AG04449 (cell line): ENCODE results near the gene THSD4.

Experiments
- CTCF ChIA-PET: fragments of 350-600 bp; formaldehyde crosslinking; extraction: SDS; loops from one replicate; lab custom pipeline; 2021; ENCODE audit warnings: antibody characterized with exemption; lab: Yijun Ruan, JAX
- POLR2A ChIA-PET: fragments of 400-600, 350-600 bp; formaldehyde crosslinking; extraction: SDS; loops from one replicate; lab custom pipeline; 2020; ENCODE audit warnings: antibody characterized with exemption, inconsistent platforms; lab: Yijun Ruan, JAX
- DNase-seq: peaks from one replicate; pipeline ENCODE4 v3.0.0-alpha.2; 2010; ENCODE audit warnings: low read depth, low spot score
- H3K4me3 ChIP-seq: 2 replicates; pipeline ENCODE4 v1.5.1; 2011; ENCODE audit warnings: low read depth, mild to moderate bottlenecking, control low read depth, low read length
- TF ChIP-seq, protein P1 (sequence below): IDR thresholded peaks from one replicate; pipeline ENCODE4 v1.5.1; 2011; ENCODE audit warnings: mild to moderate bottlenecking, moderate library complexity, low read length, control low read depth, inconsistent platforms; ENCODE audit not compliant: insufficient read depth; ENCODE audit errors: missing control alignments

The THSD4 gene

DNA sequence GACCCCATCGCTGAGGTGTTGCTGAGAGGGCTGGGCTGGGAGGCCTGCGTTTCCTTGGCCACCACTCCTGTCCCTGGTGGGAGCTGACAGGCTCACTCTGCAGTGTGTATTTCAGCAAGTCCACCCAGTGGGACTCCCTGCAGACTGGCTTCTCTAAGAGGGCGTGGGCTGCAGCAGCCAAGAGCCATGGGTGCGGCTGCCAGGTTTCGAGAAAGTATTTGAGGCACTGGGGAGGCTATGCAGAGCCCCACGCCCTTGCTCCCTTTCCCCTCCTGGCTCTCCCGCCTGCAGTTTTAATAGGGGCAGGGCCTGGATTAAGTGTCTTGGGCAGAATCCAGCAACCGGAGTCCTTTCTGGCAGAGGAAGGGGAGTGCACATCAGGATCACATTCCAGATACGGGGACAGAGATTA, 242.1 kb downstream of the THSD4 start:
- H3K4me3 ChIP-seq = no peak overlapping the region
- ChIA-PET POLR2A (no interaction called here), CTCF (interaction anchor here (2.0 kb wide), 1 partner anchor 242 kb away, joined by 4 read pairs; the partner anchor contains the start of gene THSD4)
- TF ChIP-seq, protein P1, sequence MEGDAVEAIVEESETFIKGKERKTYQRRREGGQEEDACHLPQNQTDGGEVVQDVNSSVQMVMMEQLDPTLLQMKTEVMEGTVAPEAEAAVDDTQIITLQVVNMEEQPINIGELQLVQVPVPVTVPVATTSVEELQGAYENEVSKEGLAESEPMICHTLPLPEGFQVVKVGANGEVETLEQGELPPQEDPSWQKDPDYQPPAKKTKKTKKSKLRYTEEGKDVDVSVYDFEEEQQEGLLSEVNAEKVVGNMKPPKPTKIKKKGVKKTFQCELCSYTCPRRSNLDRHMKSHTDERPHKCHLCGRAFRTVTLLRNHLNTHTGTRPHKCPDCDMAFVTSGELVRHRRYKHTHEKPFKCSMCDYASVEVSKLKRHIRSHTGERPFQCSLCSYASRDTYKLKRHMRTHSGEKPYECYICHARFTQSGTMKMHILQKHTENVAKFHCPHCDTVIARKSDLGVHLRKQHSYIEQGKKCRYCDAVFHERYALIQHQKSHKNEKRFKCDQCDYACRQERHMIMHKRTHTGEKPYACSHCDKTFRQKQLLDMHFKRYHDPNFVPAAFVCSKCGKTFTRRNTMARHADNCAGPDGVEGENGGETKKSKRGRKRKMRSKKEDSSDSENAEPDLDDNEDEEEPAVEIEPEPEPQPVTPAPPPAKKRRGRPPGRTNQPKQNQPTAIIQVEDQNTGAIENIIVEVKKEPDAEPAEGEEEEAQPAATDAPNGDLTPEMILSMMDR = no peak
- no peak for DNase-seq

DNA sequence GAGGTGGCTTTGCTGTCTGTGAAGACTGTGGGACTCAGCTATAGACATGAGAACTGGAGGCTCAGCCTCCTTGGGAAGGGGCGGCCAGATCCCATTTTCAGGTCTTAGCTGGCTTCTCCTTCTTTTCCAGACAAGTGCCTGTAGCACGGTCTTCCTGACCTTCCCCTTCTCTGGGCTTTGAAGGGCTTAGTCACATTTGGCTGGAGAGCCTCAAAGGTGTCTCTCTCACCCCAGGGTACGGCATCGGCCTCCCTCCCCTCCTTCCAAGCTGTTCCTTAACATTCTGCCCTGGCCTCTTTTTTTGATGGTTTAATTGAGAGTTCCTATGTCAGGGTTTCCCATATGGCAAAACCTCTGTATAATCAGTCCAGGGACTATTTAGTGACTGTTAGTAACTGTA, 242.7 kb downstream of the THSD4 start:
- no peak for DNase-seq
- POLR2A ChIA-PET = no interaction called here
- TF ChIP-seq, protein P1 = no peak
- CTCF ChIA-PET = interaction anchor here (2.0 kb wide), 1 partner anchor 242 kb away, joined by 4 read pairs; the partner anchor contains the start of gene THSD4
- H3K4me3 ChIP-seq = no peak overlapping the region

DNA sequence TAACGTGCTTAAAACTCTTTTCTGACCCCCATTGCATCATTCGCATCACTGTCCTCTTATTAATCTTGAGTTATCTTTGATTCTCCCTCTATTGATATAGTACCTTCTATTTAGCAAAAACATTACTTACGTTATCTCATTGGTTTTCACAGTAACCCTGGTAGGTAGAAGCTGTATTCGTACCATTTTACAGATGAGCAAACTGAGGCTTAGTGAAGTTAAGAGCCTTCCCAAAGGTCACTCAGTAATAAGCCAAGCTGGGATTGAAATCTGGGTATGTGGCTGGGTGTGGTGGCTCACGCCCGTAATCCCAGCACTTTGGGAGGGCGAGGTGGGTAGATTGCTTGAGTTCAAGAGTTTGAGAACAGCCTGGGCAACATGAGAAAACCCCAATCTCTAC, 244.0 kb downstream of the THSD4 start:
- ChIA-PET POLR2A (no interaction called here), CTCF (interaction anchor here (1.3 kb wide), 1 partner anchor 11 kb away, joined by 3 read pairs; no protein-coding TSS in a partner anchor)
- no peak overlapping the region for H3K4me3 ChIP-seq
- TF ChIP-seq, protein P1 = no peak
- DNase-seq = no peak

DNA sequence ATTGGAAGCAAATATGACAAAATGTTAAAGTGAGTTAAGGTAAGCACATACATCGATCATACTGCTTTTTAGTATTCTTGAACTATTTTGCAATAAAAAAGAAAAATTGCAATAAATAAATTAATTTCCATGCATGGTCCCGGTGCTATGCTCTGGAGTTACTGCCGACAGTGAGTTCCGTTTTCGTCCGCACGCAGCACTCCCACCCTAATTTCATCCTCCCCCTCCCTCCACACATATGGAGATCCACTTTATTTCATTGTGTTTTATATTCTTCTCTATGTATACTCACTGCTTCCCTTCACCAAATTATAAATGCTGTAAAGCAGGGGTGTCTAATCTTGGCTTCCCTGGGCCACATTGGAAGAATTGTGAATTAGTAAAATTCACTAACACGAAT, 247.3 kb downstream of the THSD4 start:
- ChIA-PET POLR2A (no interaction called here), CTCF (no interaction called here)
- DNase-seq = no peak

DNA sequence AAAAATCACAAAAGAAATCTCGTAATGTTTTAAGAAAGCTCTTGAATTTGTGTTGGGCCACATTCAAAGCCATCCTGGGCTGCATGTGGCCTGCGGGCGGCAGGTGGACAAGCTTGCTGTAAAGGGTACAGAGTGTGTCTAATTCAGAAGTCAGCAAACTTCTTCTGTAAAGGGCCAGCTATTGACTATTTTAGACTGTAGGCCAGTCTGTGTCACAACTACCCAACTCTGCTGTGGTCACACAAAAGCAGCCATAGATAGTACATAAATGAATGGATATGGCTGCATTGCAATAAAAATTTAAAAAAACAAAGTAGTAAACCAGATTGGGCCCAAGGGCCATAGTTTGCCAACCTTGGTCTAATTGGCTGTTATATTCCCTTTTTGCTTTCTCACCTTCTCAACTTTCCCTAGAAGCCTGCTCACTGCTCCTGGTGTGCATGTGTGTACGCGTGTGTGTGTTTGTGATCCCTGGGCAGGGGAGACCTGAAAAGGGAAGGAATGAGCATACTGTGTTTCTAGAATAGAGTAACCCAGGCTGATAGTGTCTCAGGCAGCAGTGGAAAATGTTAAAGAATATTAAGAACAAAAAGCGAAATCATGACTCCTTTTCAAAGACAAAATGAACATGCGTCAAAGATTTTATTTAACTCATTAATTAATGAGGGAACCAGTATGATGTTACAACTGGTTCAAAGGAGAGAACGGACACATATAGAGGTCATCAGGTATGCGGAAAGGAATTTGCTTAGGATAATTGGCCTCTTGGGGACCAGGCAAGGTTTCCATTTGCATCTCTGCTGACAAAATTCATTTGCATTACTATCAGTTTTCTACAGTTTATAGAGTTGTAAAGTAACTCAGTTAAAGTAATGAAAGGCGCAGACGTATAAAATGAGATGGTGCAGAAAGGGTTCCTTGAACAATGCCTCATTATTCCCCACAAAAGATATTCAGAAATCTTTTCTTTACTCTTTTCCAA, 248.0 kb downstream of the THSD4 start:
- DNase-seq = no peak
- H3K4me3 ChIP-seq = no peak overlapping the region
- ChIA-PET CTCF (no interaction called here), POLR2A (no interaction called here)
- TF ChIP-seq, protein P1 = no peak

More for the DNA sequence above, 247.3 kb downstream of the THSD4 start:
- no peak overlapping the region for H3K4me3 ChIP-seq
- TF ChIP-seq, protein P1 = no peak

DNA sequence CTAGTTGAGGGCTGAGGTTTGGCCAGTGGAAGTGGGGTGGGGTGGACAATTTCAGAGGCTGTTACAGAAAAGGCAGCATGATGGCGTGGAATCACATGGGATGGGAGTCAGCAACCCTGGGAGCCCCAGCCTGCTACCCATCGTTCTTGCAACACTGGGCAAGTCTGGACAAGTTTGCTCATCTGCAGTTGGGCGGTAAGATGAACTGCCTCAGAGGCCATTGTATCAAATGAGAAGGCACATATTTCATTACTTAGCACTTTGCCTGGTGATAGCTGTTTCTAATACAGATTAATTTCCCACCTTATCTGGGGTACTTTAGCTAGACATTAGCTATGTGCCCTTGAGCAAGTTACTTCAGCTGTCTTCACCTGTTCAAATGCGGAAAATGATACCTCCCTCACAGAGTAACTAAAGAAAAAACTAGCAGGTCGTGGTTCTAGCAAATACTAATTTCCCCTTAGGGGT, 248.9 kb downstream of the THSD4 start:
- no peak for DNase-seq
- no peak overlapping the region for H3K4me3 ChIP-seq
- POLR2A ChIA-PET = no interaction called here
- CTCF ChIA-PET = interaction anchor here (0.7 to 1.5 kb wide), 3 partner anchors 11 to 249 kb away, joined by 3 to 4 read pairs (median 3); partner anchors contain the start of gene THSD4
- TF ChIP-seq, protein P1 = no peak
